HEK293T (cell line): ENCODE results near the gene FOXA3.

Source experiments
- BHLHE40 ChIP-seq: fragments of 450-650 bp; IDR thresholded peaks from 2 replicates; pipeline ENCODE4 v1.6.1; 2016; ENCODE audit warnings: mild to moderate bottlenecking, moderate library complexity, borderline replicate concordance
- FOXK2 ChIP-seq: fragments of 450-650 bp; IDR thresholded peaks from 2 replicates; pipeline ENCODE4 v1.6.1; 2016; ENCODE audit warnings: mild to moderate bottlenecking
- FOXM1 ChIP-seq: fragments of 450-650 bp; IDR thresholded peaks from 2 replicates; pipeline ENCODE4 v1.6.1; 2017; ENCODE audit warnings: mild to moderate bottlenecking, borderline replicate concordance
- HDGF ChIP-seq: fragments of 450-650 bp; IDR thresholded peaks from 2 replicates; pipeline ENCODE4 v1.6.1; 2017; ENCODE audit warnings: antibody characterized with exemption, borderline replicate concordance
- L3MBTL2 ChIP-seq: fragments of 450-650 bp; conservative IDR thresholded peaks from 2 replicates; pipeline ENCODE4 v1.6.1; 2016; ENCODE audit warnings: mild to moderate bottlenecking
- LEF1 ChIP-seq: fragments of 450-650 bp; IDR thresholded peaks from 2 replicates; pipeline ENCODE4 v1.6.1; 2017; ENCODE audit warnings: mild to moderate bottlenecking, borderline replicate concordance
- NFRKB ChIP-seq: fragments of 450-650 bp; IDR thresholded peaks from 2 replicates; pipeline ENCODE4 v1.6.1; 2016; ENCODE audit warnings: mild to moderate bottlenecking, moderate library complexity
- SP1 ChIP-seq: fragments of 450-650 bp; IDR thresholded peaks from 2 replicates; pipeline ENCODE4 v1.6.1; 2017
- SUZ12 ChIP-seq: fragments of 450-650 bp; IDR thresholded peaks from 2 replicates; pipeline ENCODE4 v1.6.1; 2016; ENCODE audit warnings: mild to moderate bottlenecking
- ZNF384 ChIP-seq: fragments of 450-650 bp; IDR thresholded peaks from 2 replicates; pipeline ENCODE4 v1.6.1; 2016

DNA sequence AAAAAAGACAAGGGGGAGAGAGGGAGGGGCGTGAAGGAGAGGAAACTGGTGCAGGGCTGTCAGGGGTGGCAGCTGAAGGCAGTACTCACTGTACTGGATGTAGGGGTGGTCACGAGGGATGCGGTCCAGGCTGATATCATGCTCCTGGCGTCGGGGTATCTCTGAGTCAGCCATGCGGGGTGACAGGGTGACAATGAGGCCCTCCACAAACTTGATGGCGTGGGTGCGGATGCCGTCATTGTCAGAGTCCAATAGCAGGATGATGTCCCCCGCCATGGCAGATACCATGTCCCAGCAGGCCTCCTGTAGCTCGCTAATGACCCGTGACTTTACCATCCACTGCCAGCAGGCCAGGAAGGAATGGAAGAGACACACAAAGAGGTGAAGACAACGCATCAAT is 16.5 kb upstream of the FOXA3 start:
- TF ChIP-seq HDGF (no peak), FOXK2 (no peak), FOXM1 (no peak), NFRKB (no peak), BHLHE40 (no peak), SP1 (no peak), SUZ12 (no peak), LEF1 (no peak), ZNF384 (no peak), L3MBTL2 (no peak)
